Nephron (organoid): ENCODE data around the gene ALG6.

Experiments used
- H3K27ac Mint-ChIP-seq, 3 experiments: 2 replicates each; pipeline ENCODE4 v1.8.0; 2020; ENCODE audit warnings: mixed read lengths in 3 of 3, mild to moderate bottlenecking in 2 of 3, moderate library complexity in 1 of 3
- H3K27me3 Mint-ChIP-seq: 2 replicates; pipeline ENCODE4 v1.8.0; 2021; ENCODE audit warnings: low read depth, mild to moderate bottlenecking, moderate library complexity, mixed read lengths
- H3K36me3 Mint-ChIP-seq: 2 replicates; pipeline ENCODE4 v1.8.0; 2020; ENCODE audit warnings: low read depth, mixed read lengths
- H3K4me1 Mint-ChIP-seq: 2 replicates; pipeline ENCODE4 v1.8.0; 2020; ENCODE audit warnings: mixed read lengths
- H3K4me3 Mint-ChIP-seq, 3 experiments: 2 replicates each; pipeline ENCODE4 v1.8.0; 2020; ENCODE audit warnings: mild to moderate bottlenecking in 3 of 3, mixed read lengths in 3 of 3, moderate library complexity in 2 of 3
- H3K9me3 Mint-ChIP-seq: 2 replicates; pipeline ENCODE4 v1.8.0; 2020; ENCODE audit warnings: mixed read lengths
- CTCF ChIP-seq, 3 experiments: fragments of 200-600 bp; sonication (generic); IDR thresholded peaks; one replicate each; pipeline ENCODE4 v1.5.0; 2021; ENCODE audit warnings: antibody characterized with exemption in 3 of 3; ENCODE audit not compliant: unreplicated experiment in 3 of 3

The ALG6 gene

GRCh38 chr1:63328122-63328521 lies 39.3 kb upstream of the ALG6 start:
- H3K27me3 Mint-ChIP-seq = peaks cover 96% of the 10 kb centered on the region
- H3K27ac Mint-ChIP-seq = no peak overlapping the region

GRCh38 chr1:63328781-63329180 lies 38.6 kb upstream of the ALG6 start:
- peaks cover 37% of the 10 kb centered on the region for H3K4me1 Mint-ChIP-seq
- H3K4me3 Mint-ChIP-seq = peak overlapping the region in 1 of 3 experiments; percentile 18
- peaks cover 97% of the 10 kb centered on the region for H3K27me3 Mint-ChIP-seq
- no peak for TF ChIP-seq CTCF (IDR thresholded peaks at IDR 0.05; ENCODE audit: unreplicated experiment in 3 of 3)
- no peaks in the 10 kb centered on the region for H3K36me3 Mint-ChIP-seq
- peaks cover 6% of the 10 kb centered on the region for H3K9me3 Mint-ChIP-seq
- H3K27ac Mint-ChIP-seq = no peak overlapping the region

More at GRCh38 chr1:63328122-63328521, 39.3 kb upstream of the ALG6 start:
- H3K4me1 Mint-ChIP-seq = peaks cover 37% of the 10 kb centered on the region
- H3K9me3 Mint-ChIP-seq = peaks cover 6% of the 10 kb centered on the region
- no peaks in the 10 kb centered on the region for H3K36me3 Mint-ChIP-seq
- H3K4me3 Mint-ChIP-seq = peak overlapping the region in 1 of 3 experiments; percentile 85
- TF ChIP-seq CTCF (IDR thresholded peaks at IDR 0.05; ENCODE audit: unreplicated experiment in 3 of 3) = no peak

- peak overlapping the region in 2 of 3 experiments; percentile 37 to 56 for H3K4me3 Mint-ChIP-seq
- H3K4me1 Mint-ChIP-seq = peaks cover 37% of the 10 kb centered on the region
- peaks cover 6% of the 10 kb centered on the region for H3K9me3 Mint-ChIP-seq
- TF ChIP-seq CTCF (IDR thresholded peaks at IDR 0.05; ENCODE audit: unreplicated experiment in 3 of 3) = no peak
- no peaks in the 10 kb centered on the region for H3K36me3 Mint-ChIP-seq
- peaks cover 99% of the 10 kb centered on the region for H3K27me3 Mint-ChIP-seq
- no peak overlapping the region for H3K27ac Mint-ChIP-seq
These were observed 37.7 kb upstream of the ALG6 start for GRCh38 chr1:63329621-63330330.

- Mint-ChIP-seq H3K27me3 (peaks cover 99% of the 10 kb centered on the region), H3K4me1 (peaks cover 37% of the 10 kb centered on the region), H3K27ac (no peak overlapping the region), H3K36me3 (no peaks in the 10 kb centered on the region), H3K9me3 (peaks cover 6% of the 10 kb centered on the region), H3K4me3 (peak overlapping the region; percentile 17 to 60 (median 28))
- no peak for TF ChIP-seq CTCF (IDR thresholded peaks at IDR 0.05; ENCODE audit: unreplicated experiment in 3 of 3)
These were observed 37.0 kb upstream of the ALG6 start for GRCh38 chr1:63330331-63330916.

GRCh38 chr1:63342402-63342801 lies 25.0 kb upstream of the ALG6 start:
- Mint-ChIP-seq H3K4me1 (no peaks in the 10 kb centered on the region), H3K36me3 (no peaks in the 10 kb centered on the region), H3K4me3 (no peak overlapping the region), H3K27me3 (peaks cover 5% of the 10 kb centered on the region), H3K27ac (no peak overlapping the region), H3K9me3 (no peaks in the 10 kb centered on the region)
- no peak for TF ChIP-seq CTCF (IDR thresholded peaks at IDR 0.05; ENCODE audit: unreplicated experiment in 3 of 3)

GRCh38 chr1:63343922-63344321 lies 23.5 kb upstream of the ALG6 start:
- Mint-ChIP-seq H3K9me3 (no peaks in the 10 kb centered on the region), H3K27me3 (peaks cover 5% of the 10 kb centered on the region), H3K4me1 (no peaks in the 10 kb centered on the region), H3K4me3 (no peak overlapping the region), H3K27ac (no peak overlapping the region), H3K36me3 (no peaks in the 10 kb centered on the region)
- TF ChIP-seq CTCF (IDR thresholded peaks at IDR 0.05; ENCODE audit: unreplicated experiment in 3 of 3) = no peak
